Measurements from ENCODE around the gene BSG. TPM values are rescaled to one million over a fixed set of nuclear protein-coding genes. Genes with fewer than 3 reads are reported as not detected.

The BSG gene
- total and polyA plus RNA-seq, 9 of the 15 experiments (the other 6 are each of a cell fraction or from before 2014, with no cell fraction given): 4.6 to 495 (median 187) TPM

GRCh38 chr19:574658-575526 is 2.5 kb downstream of the BSG start (continued):
- TF ChIP-seq CTCFL (IDR thresholded peaks at IDR 0.05; ENCODE audit: borderline replicate concordance, insufficient read depth, low read depth, low read length, poor library complexity, severe bottlenecking) (no peak), WHSC1 (IDR thresholded peaks at IDR 0.05; ENCODE audit: low read length) (no peak), POLR3A (IDR thresholded peaks at IDR 0.05; ENCODE audit: borderline replicate concordance, extremely low read depth, insufficient read depth, insufficient read length) (no peak), TEAD1 (CRISPR knock-in tag; IDR thresholded peaks at IDR 0.05) (peak; percentile 61 to 66; a peak in 2 of 4 replicates), PRMT5 (CRISPR knock-in tag; IDR thresholded peaks at IDR 0.05) (no peak), ZFPM2 (CRISPR knock-in tag; IDR thresholded peaks at IDR 0.05) (no peak), MLLT1 (IDR thresholded peaks at IDR 0.05) (peak in 1 of 2 experiments; percentile 69; a peak in 1 of 4 replicates), THAP7 (CRISPR knock-in tag; IDR thresholded peaks at IDR 0.05) (no peak), NKRF (IDR thresholded peaks at IDR 0.05; ENCODE audit: borderline replicate concordance) (peak; percentile 90), ZNF121 (CRISPR knock-in tag; conservative IDR thresholded peaks at IDR 0.05) (0 out of 2 replicates have a peak, but pooled peaks have one; percentile 23), ZBTB9 (CRISPR knock-in tag; IDR thresholded peaks at IDR 0.05) (peak; percentile 86; the same call in 1 of the 2 replicates), E2F8 (IDR thresholded peaks at IDR 0.05; ENCODE audit: low read depth, partially characterized antibody) (no peak), HMBOX1 (IDR thresholded peaks at IDR 0.05) (peak; percentile 66; the same call in 1 of the 2 replicates)
